ACHN (cell line): ENCODE results near the gene SNORC.
"Not testable (repeated sequence)": the region's sequence is repeated elsewhere in the genome, so short reads cannot be mapped to it uniquely, and the experiment has no call there.

Source experiments
- DNase-seq: peaks from one replicate; pipeline ENCODE4 v3.0.0-alpha.2; 2015
- in situ Hi-C: cut with HindIII; loops from 2 replicates; pipeline ENCODE4 v1.10.0; 2017; ENCODE audit warnings: low sequenced_read_pairs, low pct_ligation_motif_present, low pct_unique_long_range_greater_than_20kb

The SNORC gene

GRCh38 chr2:232907718-232908085 lies 37.6 kb downstream of the SNORC start:
- in situ Hi-C loops, DNase-seq: not testable (repeated sequence)

GRCh38 chr2:232908695-232909094 lies 38.6 kb downstream of the SNORC start:
- no peak for DNase-seq
- in situ Hi-C loops = no loop called here

- no peak for DNase-seq
- in situ Hi-C loops = no loop called here
Measured at GRCh38 chr2:232910376-232910775, 40.3 kb downstream of the SNORC start.

GRCh38 chr2:232911712-232912277 lies 41.7 kb downstream of the SNORC start:
- in situ Hi-C loops = no loop called here
- no peak for DNase-seq

- in situ Hi-C loops = no loop called here
- DNase-seq = no peak
Measured at GRCh38 chr2:232913903-232914302, 43.8 kb downstream of the SNORC start.

GRCh38 chr2:232919141-232919540 lies 49.1 kb downstream of the SNORC start:
- in situ Hi-C loops = no loop called here

GRCh38 chr2:232920055-232920454 lies 50.0 kb downstream of the SNORC start:
- DNase-seq = no peak
- in situ Hi-C loops = no loop called here

More at GRCh38 chr2:232919141-232919540, 49.1 kb downstream of the SNORC start:
- DNase-seq = no peak

GRCh38 chr2:232920760-232921159 lies 50.7 kb downstream of the SNORC start:
- DNase-seq = no peak
- in situ Hi-C loops = no loop called here

GRCh38 chr2:232924433-232924832 lies 54.4 kb downstream of the SNORC start:
- in situ Hi-C loops = no loop called here
- no peak for DNase-seq

- in situ Hi-C loops = no loop called here
- no peak for DNase-seq
Measured at GRCh38 chr2:232925153-232925820, 55.2 kb downstream of the SNORC start.

GRCh38 chr2:232925821-232926156 lies 55.7 kb downstream of the SNORC start:
- DNase-seq = no peak
- in situ Hi-C loops = no loop called here

- in situ Hi-C loops = no loop called here
- DNase-seq = no peak
Measured at GRCh38 chr2:232926431-232926939, 56.4 kb downstream of the SNORC start.

- in situ Hi-C loops = no loop called here
- no peak for DNase-seq
Measured at GRCh38 chr2:232927032-232927792, 57.1 kb downstream of the SNORC start.

- in situ Hi-C loops = no loop called here
- DNase-seq = no peak
Measured at GRCh38 chr2:232927793-232928550, 57.9 kb downstream of the SNORC start.
